ENCODE results near the gene SCFD2.

DNA sequence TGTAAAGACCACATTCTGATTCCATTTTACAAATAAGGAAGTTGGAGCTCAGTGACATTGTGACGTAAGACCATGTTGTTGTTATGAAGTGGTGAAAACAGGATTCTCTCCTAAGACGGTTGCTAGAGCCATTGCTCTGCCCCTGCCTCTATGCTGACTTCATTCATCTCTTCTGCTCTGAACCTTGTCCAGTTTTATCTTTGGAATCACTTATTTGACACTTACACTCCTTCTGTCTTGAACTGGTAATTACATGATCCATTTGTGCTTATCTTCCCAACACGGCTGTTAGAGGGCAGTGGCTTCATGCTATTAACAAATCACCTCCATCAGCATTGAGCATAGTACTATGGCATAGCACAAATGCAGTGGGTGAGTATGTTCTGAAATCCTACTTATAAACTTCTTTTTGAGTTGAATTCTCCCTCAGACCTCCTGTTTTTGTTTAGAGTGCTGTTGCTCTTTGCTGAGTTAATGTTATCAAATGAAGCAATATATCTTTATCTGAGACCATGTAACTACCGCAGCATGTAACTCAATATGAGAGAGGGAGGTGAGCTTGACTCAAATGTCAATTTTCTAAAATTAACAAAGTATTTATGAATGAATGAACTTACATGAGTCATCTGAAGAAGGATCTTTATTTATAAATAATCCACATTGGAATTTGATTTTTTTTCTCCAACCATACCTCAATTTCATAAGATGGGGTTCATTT, 326.0 kb downstream of the SCFD2 start:
- TF ChIP-seq POLR2AphosphoS5 (IDR thresholded peaks at IDR 0.05; ENCODE audit: low read depth, low read length) (no peak), SIN3A (IDR thresholded peaks at IDR 0.05; ENCODE audit: borderline replicate concordance, insufficient read depth, low read length) (no peak), TAF1 (IDR thresholded peaks at IDR 0.05; ENCODE audit: borderline replicate concordance, insufficient read depth, low read length) (no peak), FOXP2 (optimal IDR thresholded peaks at IDR 0.05; ENCODE audit: borderline replicate concordance, extremely low read depth, extremely low read length, insufficient read depth) (no peak)
- TF ChIP-seq, protein P1, sequence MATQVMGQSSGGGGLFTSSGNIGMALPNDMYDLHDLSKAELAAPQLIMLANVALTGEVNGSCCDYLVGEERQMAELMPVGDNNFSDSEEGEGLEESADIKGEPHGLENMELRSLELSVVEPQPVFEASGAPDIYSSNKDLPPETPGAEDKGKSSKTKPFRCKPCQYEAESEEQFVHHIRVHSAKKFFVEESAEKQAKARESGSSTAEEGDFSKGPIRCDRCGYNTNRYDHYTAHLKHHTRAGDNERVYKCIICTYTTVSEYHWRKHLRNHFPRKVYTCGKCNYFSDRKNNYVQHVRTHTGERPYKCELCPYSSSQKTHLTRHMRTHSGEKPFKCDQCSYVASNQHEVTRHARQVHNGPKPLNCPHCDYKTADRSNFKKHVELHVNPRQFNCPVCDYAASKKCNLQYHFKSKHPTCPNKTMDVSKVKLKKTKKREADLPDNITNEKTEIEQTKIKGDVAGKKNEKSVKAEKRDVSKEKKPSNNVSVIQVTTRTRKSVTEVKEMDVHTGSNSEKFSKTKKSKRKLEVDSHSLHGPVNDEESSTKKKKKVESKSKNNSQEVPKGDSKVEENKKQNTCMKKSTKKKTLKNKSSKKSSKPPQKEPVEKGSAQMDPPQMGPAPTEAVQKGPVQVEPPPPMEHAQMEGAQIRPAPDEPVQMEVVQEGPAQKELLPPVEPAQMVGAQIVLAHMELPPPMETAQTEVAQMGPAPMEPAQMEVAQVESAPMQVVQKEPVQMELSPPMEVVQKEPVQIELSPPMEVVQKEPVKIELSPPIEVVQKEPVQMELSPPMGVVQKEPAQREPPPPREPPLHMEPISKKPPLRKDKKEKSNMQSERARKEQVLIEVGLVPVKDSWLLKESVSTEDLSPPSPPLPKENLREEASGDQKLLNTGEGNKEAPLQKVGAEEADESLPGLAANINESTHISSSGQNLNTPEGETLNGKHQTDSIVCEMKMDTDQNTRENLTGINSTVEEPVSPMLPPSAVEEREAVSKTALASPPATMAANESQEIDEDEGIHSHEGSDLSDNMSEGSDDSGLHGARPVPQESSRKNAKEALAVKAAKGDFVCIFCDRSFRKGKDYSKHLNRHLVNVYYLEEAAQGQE (IDR thresholded peaks at IDR 0.05; ENCODE audit: insufficient read depth in 1 of 2, low read depth in 2 of 2, low read length in 2 of 2) = no peak

All from PFSK-1 (cell line).